Measurements from ENCODE around the gene YES1. TPM values are rescaled to one million over a fixed set of nuclear protein-coding genes. Genes with fewer than 3 reads are reported as not detected.

The YES1 gene
- total and polyA plus RNA-seq, 2 of the 8 experiments (the other 6 are each of a cell fraction or from before 2014, with no cell fraction given), result 14.8 to 94.3 TPM

DNA sequence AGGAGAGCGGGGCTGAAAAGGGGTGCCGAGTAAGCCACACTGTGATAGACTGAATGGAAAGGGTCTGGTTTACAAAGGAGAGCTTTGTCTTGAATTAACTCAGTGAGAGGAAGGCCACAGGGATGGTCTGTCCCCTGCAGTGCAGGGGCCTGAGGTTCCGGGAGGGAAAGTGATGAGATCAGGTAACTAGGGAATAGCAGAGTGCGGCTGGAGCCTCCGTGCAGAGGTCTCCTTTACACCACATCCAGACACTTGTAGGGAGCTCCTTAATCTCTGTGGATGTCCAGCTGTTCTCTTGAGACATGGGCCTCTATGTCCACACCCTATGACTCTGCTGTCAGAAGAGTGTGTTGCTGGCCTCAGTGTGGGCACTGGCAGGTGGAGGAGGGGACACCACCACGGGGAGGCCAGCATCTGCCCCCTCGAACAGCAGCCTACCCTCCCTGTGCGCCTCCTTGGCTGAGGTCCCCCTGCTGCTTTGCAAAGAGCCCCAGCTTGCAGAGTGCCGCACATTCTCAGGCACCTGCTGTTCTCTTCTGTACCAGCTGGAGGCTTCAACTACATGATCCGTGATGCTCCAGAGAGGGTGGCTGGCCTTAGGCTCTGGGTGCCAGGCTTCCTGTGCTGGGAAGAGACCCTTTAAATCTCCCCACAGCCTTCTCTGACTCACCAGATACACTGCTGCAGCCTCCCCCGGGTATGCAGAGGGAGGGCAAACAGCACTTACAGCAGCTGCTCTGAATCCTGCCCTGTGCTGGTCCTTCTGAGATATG is 125.5 kb downstream of the YES1 start (continued):
- TF ChIP-seq, protein P1, sequence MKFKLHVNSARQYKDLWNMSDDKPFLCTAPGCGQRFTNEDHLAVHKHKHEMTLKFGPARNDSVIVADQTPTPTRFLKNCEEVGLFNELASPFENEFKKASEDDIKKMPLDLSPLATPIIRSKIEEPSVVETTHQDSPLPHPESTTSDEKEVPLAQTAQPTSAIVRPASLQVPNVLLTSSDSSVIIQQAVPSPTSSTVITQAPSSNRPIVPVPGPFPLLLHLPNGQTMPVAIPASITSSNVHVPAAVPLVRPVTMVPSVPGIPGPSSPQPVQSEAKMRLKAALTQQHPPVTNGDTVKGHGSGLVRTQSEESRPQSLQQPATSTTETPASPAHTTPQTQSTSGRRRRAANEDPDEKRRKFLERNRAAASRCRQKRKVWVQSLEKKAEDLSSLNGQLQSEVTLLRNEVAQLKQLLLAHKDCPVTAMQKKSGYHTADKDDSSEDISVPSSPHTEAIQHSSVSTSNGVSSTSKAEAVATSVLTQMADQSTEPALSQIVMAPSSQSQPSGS (IDR thresholded peaks at IDR 0.05; ENCODE audit: low read length), result peak; percentile 72; the same call in 1 of the 2 replicates
- 0 out of 4 replicates have a peak, but pooled peaks of 1 of the 2 experiments have one; percentile 56 for TF ChIP-seq HDAC2 (IDR thresholded peaks at IDR 0.05; ENCODE audit: borderline replicate concordance in 1 of 2, low read depth in 2 of 2, low read length in 2 of 2)
- TF ChIP-seq TCF12 (IDR thresholded peaks at IDR 0.05; ENCODE audit: low read depth, low read length), result 0 out of 2 replicates have a peak, but pooled peaks have one; percentile 16
- no peak for TF ChIP-seq BACH1 (IDR thresholded peaks at IDR 0.05; ENCODE audit: low read length)
- 0 out of 2 replicates have a peak, but pooled peaks have one; percentile 17 for TF ChIP-seq TAF1 (IDR thresholded peaks at IDR 0.05; ENCODE audit: low read depth, low read length)
- TF ChIP-seq POLR2AphosphoS5 (IDR thresholded peaks at IDR 0.05; ENCODE audit: low read depth, low read length), result 0 out of 2 replicates have a peak, but pooled peaks have one; percentile 34
- TF ChIP-seq, protein P2, sequence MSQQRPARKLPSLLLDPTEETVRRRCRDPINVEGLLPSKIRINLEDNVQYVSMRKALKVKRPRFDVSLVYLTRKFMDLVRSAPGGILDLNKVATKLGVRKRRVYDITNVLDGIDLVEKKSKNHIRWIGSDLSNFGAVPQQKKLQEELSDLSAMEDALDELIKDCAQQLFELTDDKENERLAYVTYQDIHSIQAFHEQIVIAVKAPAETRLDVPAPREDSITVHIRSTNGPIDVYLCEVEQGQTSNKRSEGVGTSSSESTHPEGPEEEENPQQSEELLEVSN (IDR thresholded peaks at IDR 0.05), result no peak
- no peak for TF ChIP-seq SP2 (IDR thresholded peaks at IDR 0.05; ENCODE audit: low read length)
- TF ChIP-seq, protein P3, sequence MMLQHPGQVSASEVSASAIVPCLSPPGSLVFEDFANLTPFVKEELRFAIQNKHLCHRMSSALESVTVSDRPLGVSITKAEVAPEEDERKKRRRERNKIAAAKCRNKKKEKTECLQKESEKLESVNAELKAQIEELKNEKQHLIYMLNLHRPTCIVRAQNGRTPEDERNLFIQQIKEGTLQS (IDR thresholded peaks at IDR 0.05; ENCODE audit: insufficient read depth, low read depth, low read length), result no peak
- TF ChIP-seq ASH2L (IDR thresholded peaks at IDR 0.05; ENCODE audit: low read length), result peak; percentile 38
- TF ChIP-seq CTBP2 (IDR thresholded peaks at IDR 0.05; ENCODE audit: borderline replicate concordance, insufficient read depth, insufficient read length, low read length), result peak; percentile 75
